Stimulated activated naive B cell treated with anti-CD40 and anti-IgM and Interleukin-4, amounts not matched to agents 10 μg/mL and 1 μg/mL and 100 μg/mL, for 72 hours (primary cell): ENCODE results near the gene ADSL.

Experiments
- ATAC-seq, 2 donors: fragments of 150-1000 bp; cut with Tn5 transposase; replicated peaks; 2 replicates each; pipeline ENCODE4 v1.10.0; 2021; ENCODE audit warnings: moderate library complexity in 1 of 2
- DNase-seq: peaks from one replicate; pipeline ENCODE4 v3.0.0; 2021
- H3K27ac Mint-ChIP-seq: one replicate; pipeline ENCODE4 v1.8.0; 2022; ENCODE audit warnings: mild to moderate bottlenecking, mixed read lengths
- H3K27me3 Mint-ChIP-seq, 2 donors: one replicate each; pipeline ENCODE4 v1.8.0; 2022; ENCODE audit warnings: mixed read lengths in 2 of 2
- H3K36me3 Mint-ChIP-seq, 2 donors: one replicate each; pipeline ENCODE4 v1.8.0; 2022; ENCODE audit warnings: mixed read lengths in 2 of 2, mild to moderate bottlenecking in 1 of 2
- H3K4me1 Mint-ChIP-seq, 2 donors: one replicate each; pipeline ENCODE4 v1.8.0; 2022; ENCODE audit warnings: mixed read lengths in 2 of 2, mild to moderate bottlenecking in 1 of 2
- H3K4me3 Mint-ChIP-seq, 2 donors: one replicate each; pipeline ENCODE4 v1.8.0; 2022; ENCODE audit warnings: mild to moderate bottlenecking in 2 of 2, mixed read lengths in 2 of 2, moderate library complexity in 1 of 2
- H3K9me3 Mint-ChIP-seq, 2 donors: one replicate each; pipeline ENCODE4 v1.8.0; 2022; ENCODE audit warnings: mixed read lengths in 2 of 2, mild to moderate bottlenecking in 1 of 2

Gene ADSL

DNA sequence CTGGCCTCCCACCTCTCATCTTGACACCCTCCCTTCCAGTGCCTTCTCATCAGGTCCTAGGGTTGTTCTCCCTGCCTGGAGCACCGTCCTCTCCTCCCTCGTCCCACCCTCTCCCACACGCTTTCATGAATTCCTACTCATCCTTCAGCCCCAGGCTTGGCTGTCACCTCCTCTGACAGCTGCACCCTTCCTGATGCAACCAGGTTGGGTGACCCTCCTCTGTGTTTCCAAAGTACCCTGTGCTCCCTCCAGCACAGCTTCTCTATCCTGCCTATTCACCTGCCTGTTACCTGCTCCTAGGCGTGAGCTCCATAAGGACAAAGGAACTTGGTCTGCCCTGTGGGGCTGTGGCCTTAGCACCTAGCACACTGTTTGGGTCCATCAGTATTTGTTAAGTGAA is 82.5 kb downstream of the ADSL start:
- Mint-ChIP-seq H3K9me3 (no peaks in the 10 kb centered on the region), H3K4me3 (no peak overlapping the region), H3K36me3 (peaks cover 49 to 69% of the 10 kb centered on the region in 2 donors), H3K4me1 (peaks cover 34 to 63% of the 10 kb centered on the region in 2 donors), H3K27me3 (no peaks in the 10 kb centered on the region), H3K27ac (peak overlapping the region; percentile 76)
- DNase-seq (no peak), ATAC-seq (no peak)

DNA sequence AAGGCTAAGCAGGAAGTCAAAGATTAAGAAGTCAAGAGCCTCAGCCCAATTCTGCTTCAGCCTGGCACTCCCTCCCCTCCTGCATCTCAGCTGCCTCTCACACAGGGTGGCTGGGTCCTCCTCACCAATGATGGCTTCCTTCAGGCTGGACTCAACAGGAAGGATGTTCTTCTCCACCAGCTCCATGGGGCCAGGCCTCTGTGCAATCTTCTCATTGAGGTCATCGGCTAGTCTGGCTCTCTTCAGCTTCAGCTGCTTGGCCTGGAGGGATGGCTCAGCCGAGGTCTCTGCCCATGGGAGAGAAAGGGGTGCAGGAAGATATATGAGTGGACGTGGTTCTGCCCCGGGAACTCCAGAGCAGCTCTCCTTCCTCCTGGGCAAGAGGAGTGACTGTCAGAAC is 83.2 kb downstream of the ADSL start:
- Mint-ChIP-seq H3K36me3 (peaks cover 56 to 75% of the 10 kb centered on the region in 2 donors), H3K9me3 (no peaks in the 10 kb centered on the region), H3K4me3 (no peak overlapping the region), H3K27ac (peak overlapping the region; percentile 72), H3K4me1 (peaks cover 38 to 70% of the 10 kb centered on the region in 2 donors), H3K27me3 (no peaks in the 10 kb centered on the region)
- no peak for ATAC-seq
- no peak for DNase-seq

GRCh38 chr22:40430991-40431390 is 84.7 kb downstream of the ADSL start:
- Mint-ChIP-seq H3K27ac (no peak overlapping the region), H3K36me3 (peaks cover 51 to 69% of the 10 kb centered on the region in 2 donors), H3K27me3 (no peaks in the 10 kb centered on the region), H3K4me3 (no peak overlapping the region), H3K9me3 (no peaks in the 10 kb centered on the region), H3K4me1 (peaks cover 45 to 78% of the 10 kb centered on the region in 2 donors)
- DNase-seq = no peak
- no peak for ATAC-seq

GRCh38 chr22:40432157-40432556 is 85.9 kb downstream of the ADSL start:
- H3K4me1 Mint-ChIP-seq = peaks cover 49 to 78% of the 10 kb centered on the region in 2 donors
- DNase-seq (no peak), ATAC-seq (no peak)
- H3K36me3 Mint-ChIP-seq = peaks cover 41 to 58% of the 10 kb centered on the region in 2 donors
- no peak overlapping the region for H3K4me3 Mint-ChIP-seq
- H3K9me3 Mint-ChIP-seq = no peaks in the 10 kb centered on the region
- H3K27me3 Mint-ChIP-seq = no peaks in the 10 kb centered on the region
- H3K27ac Mint-ChIP-seq = peak overlapping the region; percentile 67

DNA sequence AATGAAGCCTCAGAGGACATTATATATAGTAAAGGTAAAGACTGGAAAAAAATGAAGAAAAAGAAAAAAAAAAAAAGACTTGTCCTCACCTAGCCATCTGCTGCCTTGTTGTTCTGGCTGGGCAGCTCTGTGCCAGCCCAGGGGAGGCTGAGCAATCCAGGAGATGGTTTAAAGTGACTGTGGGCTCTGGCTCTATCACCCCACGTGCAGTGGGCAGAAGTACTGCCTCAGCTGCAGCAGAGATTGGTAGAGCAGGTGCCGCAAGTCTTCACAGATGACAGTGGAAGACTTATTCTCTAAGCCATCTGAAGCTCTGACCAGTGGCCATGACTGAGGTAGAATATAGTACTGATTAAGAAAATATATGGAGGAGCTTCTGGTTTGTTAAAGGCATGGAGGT is 86.3 kb downstream of the ADSL start:
- Mint-ChIP-seq H3K27ac (peak overlapping the region; percentile 67), H3K36me3 (peaks cover 41 to 53% of the 10 kb centered on the region in 2 donors), H3K4me1 (peaks cover 54 to 80% of the 10 kb centered on the region in 2 donors), H3K9me3 (no peaks in the 10 kb centered on the region), H3K27me3 (no peaks in the 10 kb centered on the region), H3K4me3 (no peak overlapping the region)
- ATAC-seq (no peak), DNase-seq (no peak)

DNA sequence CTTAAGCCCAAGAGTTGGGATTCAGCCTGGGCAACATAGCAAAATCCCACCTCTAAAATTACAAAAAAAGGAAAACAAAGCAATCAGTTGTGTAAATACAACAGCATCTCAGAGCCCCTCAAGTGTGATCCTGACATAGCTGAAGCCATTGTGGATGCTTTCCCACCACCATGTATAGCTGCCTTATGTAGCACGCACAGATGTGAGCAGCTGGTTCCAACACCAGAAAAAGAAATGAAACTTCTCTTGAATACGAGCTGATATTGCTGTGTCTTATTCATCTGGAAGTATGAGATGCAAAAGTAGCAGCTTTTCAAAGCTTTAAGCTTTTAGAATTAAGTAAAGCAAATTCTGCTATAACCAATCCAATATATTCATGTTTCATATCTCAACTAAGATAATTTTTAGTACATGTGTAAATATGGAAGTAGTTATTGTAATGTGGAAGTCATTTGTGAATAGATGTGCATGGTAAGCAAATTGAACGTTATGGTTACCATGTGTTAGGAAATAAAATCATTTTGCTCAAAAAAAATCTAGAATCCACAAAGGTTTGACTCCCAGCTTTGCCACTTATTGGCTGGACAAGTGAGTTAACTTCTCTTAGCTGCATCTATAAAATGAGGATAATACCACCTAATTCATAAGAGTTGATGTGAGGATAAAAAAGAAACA is 87.3 kb downstream of the ADSL start:
- ATAC-seq (no peak), DNase-seq (no peak)
- H3K4me3 Mint-ChIP-seq = no peak overlapping the region
- H3K4me1 Mint-ChIP-seq = peaks cover 62 to 89% of the 10 kb centered on the region in 2 donors
- H3K36me3 Mint-ChIP-seq = peaks cover 36 to 48% of the 10 kb centered on the region in 2 donors
- H3K27ac Mint-ChIP-seq = no peak overlapping the region
- H3K9me3 Mint-ChIP-seq = no peaks in the 10 kb centered on the region
- H3K27me3 Mint-ChIP-seq = no peaks in the 10 kb centered on the region

- peak overlapping the region in 1 of 2 donors; percentile 76 for H3K4me3 Mint-ChIP-seq
- DNase-seq (no peak), ATAC-seq (no peak)
- peaks cover 31 to 42% of the 10 kb centered on the region in 2 donors for H3K36me3 Mint-ChIP-seq
- peaks cover 59 to 89% of the 10 kb centered on the region in 2 donors for H3K4me1 Mint-ChIP-seq
- no peaks in the 10 kb centered on the region for H3K27me3 Mint-ChIP-seq
- H3K27ac Mint-ChIP-seq = peak overlapping the region; percentile 95
- H3K9me3 Mint-ChIP-seq = no peaks in the 10 kb centered on the region
Observed at GRCh38 chr22:40434106-40434505, 87.8 kb downstream of the ADSL start.

- peak overlapping the region; percentile 95 for H3K27ac Mint-ChIP-seq
- no peak for ATAC-seq
- no peak for DNase-seq
- no peaks in the 10 kb centered on the region for H3K27me3 Mint-ChIP-seq
- H3K9me3 Mint-ChIP-seq = no peaks in the 10 kb centered on the region
- H3K4me3 Mint-ChIP-seq = peak overlapping the region; percentile 69 to 76
- H3K4me1 Mint-ChIP-seq = peaks cover 57 to 89% of the 10 kb centered on the region in 2 donors
- H3K36me3 Mint-ChIP-seq = peaks cover 27 to 39% of the 10 kb centered on the region in 2 donors
Observed at GRCh38 chr22:40434745-40435144, 88.4 kb downstream of the ADSL start.

GRCh38 chr22:40436505-40437431 is 90.5 kb downstream of the ADSL start:
- Mint-ChIP-seq H3K27ac (peak overlapping the region; percentile 95), H3K4me3 (peak overlapping the region; percentile 69 to 76), H3K36me3 (peaks cover 18 to 35% of the 10 kb centered on the region in 2 donors), H3K27me3 (no peaks in the 10 kb centered on the region), H3K4me1 (peaks cover 64 to 98% of the 10 kb centered on the region in 2 donors), H3K9me3 (no peaks in the 10 kb centered on the region)
- peak; percentile 80 for DNase-seq
- peak; percentile 87 to 90 for ATAC-seq
